Amygdala (tissue), 56 donors: ENCODE measurements around the gene ATF6.
"Not testable (repeated sequence)": the region's sequence is repeated elsewhere in the genome, so short reads cannot be mapped to it uniquely, and the experiment has no call there.

Experiments used
- DNase-seq, 56 donors: peaks; one replicate each; lab custom pipeline; 2025; lab: John Stamatoyannopoulos, UW

ATF6 gene

GRCh38 chr1:161826478-161826877, 60.4 kb downstream of the ATF6 start:
- no peak for DNase-seq

GRCh38 chr1:161827786-161828185, 61.7 kb downstream of the ATF6 start:
- DNase-seq: no peak

GRCh38 chr1:161832299-161832907, 66.3 kb downstream of the ATF6 start:
- not testable (repeated sequence) for DNase-seq

GRCh38 chr1:161834967-161835550, 68.9 kb downstream of the ATF6 start:
- DNase-seq: no peak

- no peak for DNase-seq
Measured at GRCh38 chr1:161836018-161836417, 69.9 kb downstream of the ATF6 start.

- peak in 10 of 56 donors; percentile 1 to 16 (median 4) for DNase-seq
Measured at GRCh38 chr1:161838362-161838761, 72.2 kb downstream of the ATF6 start.

GRCh38 chr1:161838885-161839284, 72.8 kb downstream of the ATF6 start:
- no peak for DNase-seq

- DNase-seq: no peak
Measured at GRCh38 chr1:161839591-161839990, 73.5 kb downstream of the ATF6 start.

GRCh38 chr1:161840363-161840762, 74.2 kb downstream of the ATF6 start:
- no peak for DNase-seq

GRCh38 chr1:161843156-161843555, 77.0 kb downstream of the ATF6 start:
- DNase-seq: no peak

- no peak for DNase-seq
Measured at GRCh38 chr1:161844696-161845095, 78.6 kb downstream of the ATF6 start.

GRCh38 chr1:161848676-161849075, 82.6 kb downstream of the ATF6 start:
- DNase-seq: no peak

- no peak for DNase-seq
Measured at GRCh38 chr1:161849518-161849917, 83.4 kb downstream of the ATF6 start.

- no peak for DNase-seq
Measured at GRCh38 chr1:161855260-161855659, 89.1 kb downstream of the ATF6 start.

- DNase-seq: no peak
Measured at GRCh38 chr1:161858271-161858670, 92.2 kb downstream of the ATF6 start.

GRCh38 chr1:161863549-161863948, 97.4 kb downstream of the ATF6 start:
- DNase-seq: no peak

GRCh38 chr1:161864577-161864976, 98.5 kb downstream of the ATF6 start:
- DNase-seq: peak in 10 of 56 donors; percentile 0 to 22 (median 4)

- no peak for DNase-seq
Measured at GRCh38 chr1:161866241-161866640, 100.1 kb downstream of the ATF6 start.

- no peak for DNase-seq
Measured at GRCh38 chr1:161868832-161869231, 102.7 kb downstream of the ATF6 start.

GRCh38 chr1:161869291-161869690, 103.2 kb downstream of the ATF6 start:
- no peak for DNase-seq

- no peak for DNase-seq
Measured at GRCh38 chr1:161872506-161872905, 106.4 kb downstream of the ATF6 start.

GRCh38 chr1:161879261-161879660, 113.1 kb downstream of the ATF6 start:
- no peak for DNase-seq

GRCh38 chr1:161884475-161884874, 118.4 kb downstream of the ATF6 start:
- no peak for DNase-seq
